HG03575 (cell line): ENCODE data around the gene PCMTD2.

Source experiments
- ATAC-seq: cut with Tn5 transposase; IDR thresholded peaks from one replicate; pipeline ENCODE4 v1.9.1; 2021; ENCODE audit not compliant: unreplicated experiment, insufficient number of reproducible peaks, low FRiP score; ENCODE audit errors: extremely low read depth

PCMTD2 gene

DNA sequence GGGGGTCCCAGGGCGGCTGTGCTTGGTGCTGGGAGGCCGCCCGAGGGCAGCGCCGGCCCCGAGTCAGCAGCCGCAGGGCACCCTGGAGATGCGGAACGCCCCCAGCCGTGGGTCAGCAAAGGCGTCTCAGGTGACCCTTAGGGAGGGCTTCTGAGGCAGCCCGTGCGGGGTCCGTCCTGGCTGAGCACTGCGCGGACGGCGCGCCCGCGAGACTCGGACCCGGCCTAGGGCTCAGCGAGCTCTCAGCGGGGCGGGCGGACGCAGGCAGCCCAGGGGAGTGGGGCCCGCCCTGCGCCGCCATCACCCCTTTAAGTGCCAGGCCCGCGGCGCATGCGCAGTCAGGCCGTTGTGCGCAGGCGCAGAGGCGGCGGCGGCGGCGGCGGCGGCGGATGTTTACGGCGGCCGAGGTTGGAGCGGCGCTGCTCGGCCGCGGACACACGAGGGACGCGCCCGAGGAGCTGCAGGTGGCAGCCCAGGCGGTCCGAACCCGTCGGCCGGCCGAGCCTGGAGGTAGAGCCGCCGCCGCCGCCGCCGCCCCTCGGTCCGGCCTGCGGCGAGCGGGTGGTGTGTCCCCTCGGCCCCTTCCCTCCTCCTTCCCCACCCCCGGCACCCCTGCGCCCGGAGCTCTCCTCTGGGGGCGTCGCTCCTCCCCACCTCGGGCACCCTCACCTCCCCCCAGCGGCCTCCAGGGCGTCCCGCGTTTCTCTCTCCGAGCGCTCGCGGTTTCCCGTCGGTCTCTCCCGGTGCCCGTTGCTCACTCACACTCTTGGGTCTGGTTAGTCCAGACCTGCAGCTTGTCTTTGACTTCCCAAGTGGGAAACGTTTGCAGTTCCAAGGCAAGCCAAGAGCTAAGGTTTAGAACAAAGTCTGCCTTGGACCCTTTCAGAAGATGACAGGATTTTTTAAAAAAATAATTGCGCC, at the start of gene PCMTD2:
Gene PCMTD2, plus strand, starts transcription at position 388 of the 921 bp plus-strand sequence. CDS start 4,218 bp downstream, outside the sequence.
- ATAC-seq: no peak

DNA sequence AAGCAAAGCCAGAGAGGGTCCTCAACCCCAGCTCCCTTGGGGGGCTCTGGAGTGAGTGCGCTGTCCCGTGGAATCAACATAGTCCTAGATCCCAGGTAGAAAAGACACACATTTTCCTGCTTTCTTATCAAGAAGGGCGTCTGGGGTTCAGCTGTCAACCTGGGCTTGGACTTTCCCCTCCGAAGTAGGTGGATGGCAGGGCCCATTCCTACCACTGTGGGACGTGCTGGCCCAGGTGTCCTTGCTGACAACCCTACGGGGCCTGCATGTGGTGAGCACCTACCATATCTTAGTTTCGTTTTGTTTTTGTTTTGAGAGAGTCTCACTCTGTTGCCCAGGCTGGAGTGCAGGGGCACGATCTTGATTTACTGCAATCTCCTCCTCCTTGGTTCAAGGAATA, 48.9 kb upstream of the PCMTD2 start:
- ATAC-seq: no peak

DNA sequence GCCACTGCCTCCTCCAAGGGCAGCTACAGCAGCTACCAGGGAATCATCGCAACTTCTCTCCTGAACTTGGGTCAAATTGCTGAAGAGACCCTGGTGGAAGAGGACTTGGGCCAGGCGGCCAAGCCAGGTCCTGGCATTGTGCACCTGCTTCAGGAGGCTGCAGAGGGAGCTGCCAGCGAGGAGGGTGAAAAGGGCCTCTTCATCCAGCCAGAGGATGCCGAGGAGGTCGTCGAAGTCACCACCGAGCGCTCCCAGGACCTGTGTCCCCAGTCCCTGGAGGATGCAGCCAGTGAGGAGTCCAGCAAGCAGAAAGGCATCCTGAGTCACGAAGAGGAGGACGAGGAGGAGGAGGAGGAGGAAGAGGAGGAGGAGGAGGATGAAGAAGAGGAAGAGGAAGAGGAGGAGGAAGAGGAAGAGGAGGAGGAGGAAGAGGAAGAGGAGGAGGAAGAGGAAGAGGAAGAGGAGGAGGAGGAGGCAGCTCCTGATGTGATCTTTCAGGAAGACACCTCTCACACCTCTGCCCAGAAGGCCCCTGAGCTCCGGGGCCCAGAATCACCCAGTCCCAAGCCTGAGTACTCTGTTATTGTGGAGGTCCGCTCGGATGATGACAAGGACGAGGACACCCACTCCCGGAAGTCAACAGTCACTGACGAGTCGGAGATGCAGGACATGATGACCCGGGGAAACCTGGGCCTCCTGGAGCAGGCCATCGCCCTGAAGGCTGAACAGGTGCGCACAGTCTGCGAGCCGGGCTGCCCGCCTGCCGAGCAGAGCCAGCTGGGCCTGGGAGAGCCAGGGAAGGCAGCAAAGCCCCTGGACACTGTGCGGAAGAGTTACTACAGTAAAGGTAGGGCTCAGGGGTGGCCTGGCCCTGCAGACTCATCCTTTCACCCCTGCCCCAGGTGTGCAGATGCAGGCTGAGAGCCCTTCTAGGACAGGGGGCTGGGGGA, 47.6 kb upstream of the PCMTD2 start:
- ATAC-seq: no peak

DNA sequence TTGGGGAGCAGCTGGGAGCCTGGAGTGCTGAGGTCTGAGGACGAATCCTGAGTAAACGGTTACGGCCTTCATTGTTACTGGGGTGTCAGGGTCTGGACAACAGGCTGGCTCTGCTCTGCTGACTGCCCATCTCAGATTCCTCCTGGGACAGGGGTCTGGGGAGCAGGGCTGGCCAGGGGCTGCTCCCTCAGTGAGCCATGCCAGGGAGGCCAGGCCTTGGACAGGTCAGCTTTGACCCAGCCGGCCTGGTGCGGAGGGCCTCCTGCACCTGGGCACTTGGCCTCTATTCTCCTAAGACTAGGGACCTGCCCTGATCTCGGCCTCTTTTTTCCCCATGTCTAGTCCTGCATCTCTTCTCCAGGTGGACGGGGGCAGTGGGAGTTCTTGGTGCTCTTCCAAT, 46.4 kb upstream of the PCMTD2 start:
- ATAC-seq: no peak

DNA sequence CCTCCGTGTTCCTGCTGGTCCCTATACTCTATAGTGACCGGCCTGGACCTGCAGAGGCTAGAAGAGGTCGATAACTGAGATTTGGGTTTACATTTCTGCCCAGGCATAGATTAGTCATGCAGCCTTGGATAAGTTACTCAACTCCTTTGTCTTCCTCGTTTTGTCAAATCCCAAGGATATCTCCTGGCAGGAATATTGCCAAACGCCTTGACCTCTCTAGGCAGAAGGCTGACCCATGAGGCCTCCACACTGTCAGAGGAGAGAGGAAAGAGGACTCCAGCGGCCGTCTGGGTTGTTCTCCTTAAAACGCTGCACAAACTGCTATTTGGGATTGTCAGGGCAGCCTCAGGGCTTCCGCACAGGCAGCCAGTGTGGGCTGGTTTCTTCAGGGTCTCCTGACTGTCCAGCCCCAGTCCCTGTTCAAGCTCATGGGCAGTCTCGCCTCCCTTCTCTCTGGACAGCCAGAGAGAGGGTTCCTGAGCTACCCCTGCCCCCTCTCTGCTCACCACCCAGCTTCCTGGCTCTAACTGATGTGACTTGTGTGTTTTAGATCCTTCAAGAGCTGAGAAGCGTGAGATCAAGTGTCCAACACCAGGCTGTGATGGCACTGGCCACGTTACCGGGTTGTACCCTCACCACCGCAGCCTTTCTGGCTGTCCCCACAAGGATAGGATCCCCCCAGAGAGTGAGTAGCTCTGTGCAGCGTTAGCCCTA, 44.7 kb upstream of the PCMTD2 start:
- ATAC-seq: no peak

DNA sequence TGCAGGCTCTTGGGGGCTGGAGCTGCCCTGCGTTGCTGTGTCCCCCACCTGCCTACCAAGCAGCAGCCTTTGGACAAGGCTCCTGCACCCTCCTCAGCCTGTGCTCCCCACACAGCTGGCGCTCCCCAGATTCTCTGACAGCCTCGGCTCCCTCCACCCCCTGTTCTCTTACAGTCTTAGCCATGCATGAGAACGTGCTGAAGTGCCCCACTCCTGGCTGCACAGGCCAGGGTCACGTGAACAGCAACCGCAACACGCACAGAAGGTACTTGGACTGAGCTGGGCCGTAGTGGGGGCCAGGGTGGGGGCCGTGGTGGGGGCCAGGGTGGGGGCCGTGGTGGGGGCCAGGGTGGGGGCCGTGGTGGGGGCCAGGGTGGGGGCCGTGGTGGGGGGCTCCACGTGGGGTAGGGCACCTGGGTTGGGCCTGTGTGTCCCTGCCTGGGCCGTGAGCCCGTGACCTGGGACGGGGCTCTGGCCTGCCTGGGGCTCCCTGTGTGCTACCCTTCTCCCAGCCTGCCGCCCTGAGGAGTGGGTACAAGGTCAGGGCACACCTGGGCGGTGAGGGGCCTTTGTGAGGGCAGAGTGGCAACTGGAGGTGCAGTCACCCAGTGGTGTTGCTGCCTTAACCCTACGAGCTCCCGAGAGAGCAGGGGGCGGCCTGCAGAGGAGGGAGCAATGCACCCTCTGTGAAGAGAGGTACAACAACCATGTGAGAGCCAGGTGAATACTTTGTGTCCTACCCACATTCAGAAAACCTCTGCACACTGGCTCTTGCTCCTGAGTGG, 43.5 kb upstream of the PCMTD2 start:
- ATAC-seq: no peak

DNA sequence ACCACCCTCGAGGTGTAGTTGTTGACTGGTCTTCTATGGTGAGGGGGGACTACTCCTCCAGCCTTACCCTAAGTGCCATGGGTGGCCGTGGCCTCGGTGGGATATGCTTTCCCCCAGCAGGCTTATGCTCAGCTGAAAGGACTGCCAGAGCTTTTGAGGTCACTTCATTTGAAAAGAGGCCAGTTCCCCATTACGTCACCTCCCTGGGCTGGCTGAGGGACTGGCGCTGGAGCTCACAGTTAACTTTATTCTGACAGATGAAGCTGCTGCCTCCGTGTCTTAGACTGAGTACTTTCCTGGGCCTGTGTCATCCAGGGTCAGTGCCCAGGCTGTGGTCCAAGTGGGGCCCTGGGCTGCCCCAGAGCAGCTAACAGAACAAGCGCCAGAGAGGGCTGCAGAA, 42.8 kb upstream of the PCMTD2 start:
- no peak for ATAC-seq

DNA sequence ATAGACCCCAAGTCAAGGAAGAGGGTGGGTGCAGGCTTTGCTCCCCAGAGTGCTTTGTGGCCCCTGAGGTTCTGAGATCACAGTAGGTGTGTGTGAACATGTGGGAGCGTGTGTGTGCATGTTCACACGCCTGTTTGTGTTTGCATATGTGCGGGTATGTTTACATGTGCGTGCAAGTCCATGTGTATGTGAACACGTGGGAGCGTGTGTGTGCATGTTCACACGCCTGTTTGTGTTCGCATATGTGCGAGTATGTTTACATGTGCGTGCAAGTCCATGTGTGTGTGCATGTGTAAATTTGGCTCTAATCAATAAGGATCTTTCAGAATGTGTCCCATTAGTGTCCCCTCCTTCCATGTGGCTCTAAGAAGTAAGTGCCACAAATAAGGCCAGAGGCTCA, 41.4 kb upstream of the PCMTD2 start:
- ATAC-seq: no peak

DNA sequence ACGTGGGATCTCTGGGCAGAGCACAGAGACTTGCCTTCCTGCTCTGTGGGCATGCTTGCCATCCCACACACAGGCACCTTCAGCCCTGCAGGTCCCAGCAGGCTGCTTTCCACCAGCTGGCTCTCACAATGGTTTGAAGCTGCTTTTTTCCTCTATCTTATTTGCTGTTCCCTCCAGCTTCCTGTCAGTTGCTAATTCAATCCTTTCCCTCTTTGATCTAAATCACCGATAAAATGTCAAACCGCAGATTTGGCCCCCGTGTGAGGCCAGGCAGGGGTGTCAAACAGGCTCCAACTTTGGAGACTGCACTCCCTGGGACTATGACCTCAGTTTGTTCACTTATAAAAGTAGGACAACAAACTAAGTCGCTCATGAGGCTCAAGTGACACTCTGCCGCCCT, 40.6 kb upstream of the PCMTD2 start:
- no peak for ATAC-seq

DNA sequence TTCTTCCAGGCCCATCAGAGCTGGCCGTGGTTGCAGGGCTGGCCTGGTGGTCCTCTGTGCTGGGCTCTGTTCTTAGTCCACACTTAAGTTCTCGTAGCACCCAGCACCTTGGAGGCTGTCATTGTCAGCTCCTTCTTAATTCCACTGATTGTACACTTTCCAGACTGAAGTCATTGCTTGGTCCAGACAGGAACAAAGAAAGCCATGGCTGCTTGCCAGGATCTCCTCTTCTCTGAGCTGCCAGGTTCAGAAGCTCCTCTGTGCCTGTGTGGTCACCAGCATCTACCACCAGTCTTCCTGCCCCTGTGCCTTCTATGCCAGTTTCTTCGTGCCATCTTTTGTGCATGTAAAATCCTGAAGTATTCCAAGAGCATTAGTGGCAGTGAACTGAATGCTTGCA, 39.5 kb upstream of the PCMTD2 start:
- ATAC-seq: no peak

DNA sequence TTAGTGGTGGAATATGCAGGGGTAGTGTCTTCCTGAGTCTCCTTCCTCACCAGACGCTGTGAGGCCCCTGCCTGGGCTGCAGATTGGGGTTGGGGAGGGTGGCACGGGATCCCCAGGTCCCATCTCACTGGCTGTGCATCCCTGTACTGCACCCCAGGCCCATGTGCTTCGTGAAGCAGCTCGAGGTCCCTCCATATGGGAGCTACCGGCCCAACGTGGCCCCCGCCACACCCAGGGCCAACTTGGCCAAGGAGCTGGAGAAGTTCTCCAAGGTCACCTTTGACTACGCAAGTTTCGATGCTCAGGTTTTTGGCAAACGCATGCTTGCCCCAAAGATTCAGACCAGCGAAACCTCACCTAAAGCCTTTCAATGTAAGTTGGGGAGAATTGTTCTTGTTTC, 38.6 kb upstream of the PCMTD2 start:
- ATAC-seq: no peak

DNA sequence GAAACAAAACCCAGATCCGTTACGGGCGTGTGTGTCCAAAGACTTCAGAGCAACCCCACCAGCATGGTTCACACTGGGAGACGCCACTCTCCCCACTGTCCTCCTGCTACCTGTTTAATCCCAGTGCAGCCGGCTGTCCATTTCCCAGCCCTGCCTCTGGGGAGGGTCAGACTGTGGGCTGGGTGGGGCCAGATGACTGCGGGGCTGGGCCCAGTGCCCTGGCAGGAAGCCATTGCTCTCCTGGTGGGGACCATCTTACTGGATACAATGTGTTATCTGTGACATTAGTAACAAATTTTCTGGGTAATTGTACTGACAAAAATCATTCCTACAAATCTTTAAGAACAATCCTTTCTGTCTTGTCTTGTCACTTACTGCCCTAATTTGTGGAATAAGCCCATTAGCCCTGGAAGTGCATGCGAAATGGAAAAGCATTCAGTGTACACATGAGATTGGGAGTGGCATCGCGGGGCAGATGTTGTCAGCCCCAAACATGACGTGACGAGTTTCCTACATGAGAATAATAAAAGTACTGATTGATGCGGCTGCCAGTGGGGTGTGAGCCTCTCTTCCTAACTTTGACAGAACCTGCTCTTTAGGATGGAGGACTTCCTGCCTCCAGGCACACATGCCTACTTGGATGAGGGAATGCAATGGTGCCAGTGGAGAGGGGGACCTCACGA, 37.9 kb upstream of the PCMTD2 start:
- no peak for ATAC-seq

DNA sequence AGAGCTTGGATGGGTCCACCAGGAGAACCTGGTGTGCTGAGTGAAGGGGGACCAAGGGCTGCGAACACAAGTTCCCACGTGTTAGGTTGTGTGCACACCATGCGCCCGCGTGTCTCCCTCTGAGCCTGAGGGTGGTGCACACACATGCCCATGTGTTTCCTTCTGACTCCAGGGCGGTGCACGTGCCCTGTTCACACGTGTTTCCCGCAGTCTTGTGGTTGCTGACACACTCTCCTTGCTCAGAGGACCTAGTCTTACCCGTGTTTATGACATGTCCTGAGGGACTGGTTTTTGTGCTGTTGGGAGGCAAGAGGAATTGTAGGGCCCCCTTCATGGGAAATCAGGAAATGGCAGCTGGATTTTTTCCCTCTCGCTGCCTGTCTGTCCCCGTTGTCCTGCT, 36.3 kb upstream of the PCMTD2 start:
- no peak for ATAC-seq

DNA sequence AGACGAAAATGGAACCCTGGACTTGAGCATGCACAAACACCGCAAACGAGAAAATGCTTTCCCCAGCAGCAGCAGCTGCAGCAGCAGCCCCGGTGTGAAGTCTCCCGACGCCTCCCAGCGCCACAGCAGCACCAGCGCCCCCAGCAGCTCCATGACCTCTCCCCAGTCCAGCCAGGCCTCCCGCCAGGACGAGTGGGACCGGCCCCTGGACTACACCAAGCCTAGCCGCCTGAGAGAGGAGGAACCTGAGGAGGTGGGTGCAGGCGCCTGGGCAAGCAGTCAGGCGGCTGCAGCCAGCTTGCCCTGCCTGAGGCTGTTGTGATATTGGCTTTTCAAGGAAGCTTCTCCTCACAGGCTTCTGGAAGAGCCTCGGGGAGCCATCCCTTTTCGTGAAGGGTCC, 35.8 kb upstream of the PCMTD2 start:
- ATAC-seq: no peak

DNA sequence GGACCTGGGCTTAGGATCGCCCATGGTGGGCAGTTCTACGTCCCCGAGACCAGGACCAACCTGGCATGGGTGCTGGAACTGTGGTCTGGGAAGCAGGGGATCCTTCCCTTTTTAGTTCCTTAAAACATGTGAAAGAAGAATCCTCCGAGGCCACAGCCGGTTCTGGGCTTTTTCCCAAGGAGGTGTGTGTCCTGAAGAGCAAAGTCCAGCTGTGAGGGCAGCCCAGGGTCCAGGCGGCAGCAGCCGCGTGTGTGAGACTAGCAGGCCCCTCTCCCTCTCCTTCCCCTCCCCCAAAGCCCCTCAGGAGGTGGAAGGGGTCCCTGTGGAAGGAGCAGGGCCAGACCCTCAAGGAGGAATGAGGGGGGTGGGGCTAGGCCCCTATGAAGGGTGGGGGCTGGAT, 35.1 kb upstream of the PCMTD2 start:
- no peak for ATAC-seq

DNA sequence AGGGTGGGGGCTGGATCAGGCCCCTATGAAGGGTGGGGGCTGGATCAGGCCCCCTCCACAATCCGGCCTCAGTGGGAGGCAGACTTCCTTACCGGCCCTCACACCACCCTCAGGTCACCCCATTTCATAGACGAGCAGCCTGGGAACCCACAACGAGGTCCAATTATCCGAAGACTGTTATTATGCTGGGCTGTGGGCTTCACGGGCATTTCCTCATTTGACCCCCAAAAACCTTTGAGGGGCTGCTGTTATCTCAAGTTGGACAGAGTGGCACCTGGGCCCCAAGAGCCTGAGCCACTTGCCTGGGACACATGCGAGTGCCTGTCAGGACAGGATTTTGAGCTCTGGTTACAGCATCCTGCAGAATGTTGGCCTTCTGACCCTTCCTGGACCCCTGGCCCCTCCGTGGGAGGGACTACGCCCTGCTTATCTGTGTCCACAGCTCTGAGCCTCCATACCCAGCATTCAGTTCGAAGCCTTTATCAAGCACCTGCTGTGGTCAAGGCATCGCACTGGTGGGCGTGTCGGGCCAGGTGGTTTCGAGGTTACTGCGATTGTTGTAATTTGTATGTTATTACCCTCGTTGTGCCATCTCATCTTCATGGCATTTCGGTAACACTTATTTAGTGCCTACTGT, 34.5 kb upstream of the PCMTD2 start:
- no peak for ATAC-seq

DNA sequence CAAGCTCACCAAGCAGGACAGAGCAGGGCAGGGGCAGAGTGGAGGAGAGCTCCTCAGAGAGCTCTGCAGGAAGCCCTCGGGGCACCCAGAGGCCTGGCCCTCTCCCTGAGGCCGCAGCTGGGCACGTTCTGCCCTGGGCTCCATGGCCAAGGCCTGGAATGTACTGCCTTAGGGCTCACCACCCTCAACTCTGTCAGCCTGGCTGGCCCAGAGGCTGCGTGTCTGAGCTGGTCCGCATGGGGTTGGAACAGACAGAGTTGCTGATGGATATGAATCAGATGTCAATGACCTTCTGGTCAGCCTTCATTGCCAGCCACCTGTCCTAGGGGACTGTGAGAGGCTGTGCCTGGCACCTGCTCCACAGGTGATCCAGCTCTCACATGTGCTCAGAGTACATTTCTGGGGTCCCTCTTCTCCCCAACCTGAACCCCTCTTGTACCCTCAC, 33.2 kb upstream of the PCMTD2 start:
- no peak for ATAC-seq
